Neural cell (in vitro differentiated cells): ENCODE results near the gene ANGPT4. TPM values are rescaled to one million over a fixed set of nuclear protein-coding genes. Genes with fewer than 3 reads are reported as not detected.
A peak's percentile ranks its signal among the peaks of the same experiment; 100 is the strongest.

Source experiments
- H2AFZ ChIP-seq: fragments of 200-600, 300-800 bp; sonication (generic), shearing (Covaris generic); 2 replicates; pipeline ENCODE4 v1.6.0; 2014; ENCODE audit warnings: low read depth, mild to moderate bottlenecking, antibody characterized with exemption, low read length, moderate library complexity
- H3F3A ChIP-seq: fragments of 200-600 bp; shearing (Covaris generic); 2 replicates; pipeline ENCODE4 v1.6.1; 2016; ENCODE audit warnings: mild to moderate bottlenecking, moderate library complexity, mixed read lengths, antibody characterized with exemption, low read length; ENCODE audit not compliant: insufficient read depth, poor library complexity, severe bottlenecking
- H3K27ac ChIP-seq: fragments of 200-600, 300-800 bp; sonication (generic), shearing (Covaris generic); 2 replicates; pipeline ENCODE4 v1.5.1; 2014; ENCODE audit warnings: mild to moderate bottlenecking, low read length, moderate library complexity
- H3K27me3 ChIP-seq: fragments of 300-800, 200-600 bp; sonication (generic), shearing (Covaris generic); 2 replicates; pipeline ENCODE4 v1.6.0; 2014; ENCODE audit warnings: mild to moderate bottlenecking, low read depth, low read length, moderate library complexity; ENCODE audit not compliant: insufficient read depth
- H3K36me3 ChIP-seq: fragments of 300-800, 200-600 bp; sonication (generic), shearing (Covaris generic); 2 replicates; pipeline ENCODE4 v1.5.1; 2014; ENCODE audit warnings: mild to moderate bottlenecking, antibody characterized with exemption, low read length, moderate library complexity; ENCODE audit not compliant: insufficient read depth
- H3K4me2 ChIP-seq: fragments of 300-800, 200-600 bp; sonication (generic), shearing (Covaris generic); 2 replicates; pipeline ENCODE4 v1.6.0; 2014; ENCODE audit warnings: mild to moderate bottlenecking, low read length
- H3K4me3 ChIP-seq: fragments of 300-800, 200-600 bp; sonication (generic), shearing (Covaris generic); 2 replicates; pipeline ENCODE4 v1.5.1; 2014; ENCODE audit warnings: mild to moderate bottlenecking, low read length, moderate library complexity
- H3K79me2 ChIP-seq: fragments of 200-600 bp; shearing (Covaris generic); replicated peaks from 2 replicates; pipeline ENCODE4 v1.6.0; 2014; ENCODE audit warnings: mild to moderate bottlenecking, low read length, moderate library complexity; ENCODE audit not compliant: insufficient read depth
- H3K9ac ChIP-seq: fragments of 300-800, 200-600 bp; sonication (generic), shearing (Covaris generic); 2 replicates; pipeline ENCODE4 v1.6.1; 2016; ENCODE audit warnings: mild to moderate bottlenecking, low read length, mixed read lengths
- H3K9me2 ChIP-seq: fragments of 200-600 bp; shearing (Covaris generic); 2 replicates; pipeline ENCODE4 v1.6.1; 2016; ENCODE audit warnings: mild to moderate bottlenecking, low read length, mixed read lengths; ENCODE audit not compliant: insufficient read depth
- H3K9me3 ChIP-seq: fragments of 200-600, 300-800 bp; sonication (generic), shearing (Covaris generic); 2 replicates; pipeline ENCODE4 v1.6.1; 2016; ENCODE audit warnings: mild to moderate bottlenecking, mixed run types, low read length, moderate library complexity, mixed read lengths
- H4K20me1 ChIP-seq: fragments of 200-600 bp; shearing (Covaris generic); 2 replicates; pipeline ENCODE4 v1.6.1; 2016; ENCODE audit warnings: mild to moderate bottlenecking, mixed run types; ENCODE audit not compliant: insufficient read depth
- EP300 ChIP-seq: fragments of 450-650 bp; conservative IDR thresholded peaks from 2 replicates; pipeline ENCODE4 v1.6.1; 2014; ENCODE audit warnings: antibody characterized with exemption, mild to moderate bottlenecking, moderate library complexity; ENCODE audit not compliant: poor library complexity, severe bottlenecking
- EZH2 ChIP-seq: fragments of 200-600, 300-800 bp; shearing (Covaris generic), sonication (generic); IDR thresholded peaks from 2 replicates; pipeline ENCODE4 v1.6.1; 2014; ENCODE audit warnings: antibody characterized with exemption, low read length, borderline replicate concordance, mild to moderate bottlenecking; ENCODE audit not compliant: insufficient read depth, poor library complexity, severe bottlenecking
- MXI1 ChIP-seq: fragments of 450-650 bp; conservative IDR thresholded peaks from 2 replicates; pipeline ENCODE4 v1.6.1; 2014; ENCODE audit warnings: antibody characterized with exemption, mild to moderate bottlenecking; ENCODE audit not compliant: poor library complexity, severe bottlenecking
- POLR2AphosphoS5 ChIP-seq: IDR thresholded peaks from 2 replicates; pipeline ENCODE4 v1.6.1; 2012
- RAD21 ChIP-seq: fragments of 450-650 bp; conservative IDR thresholded peaks from 2 replicates; pipeline ENCODE4 v1.6.1; 2014; ENCODE audit warnings: antibody characterized with exemption, mild to moderate bottlenecking, moderate library complexity
- SMC3 ChIP-seq: fragments of 450-650 bp; conservative IDR thresholded peaks from 2 replicates; pipeline ENCODE4 v1.6.1; 2014; ENCODE audit warnings: antibody characterized with exemption, mild to moderate bottlenecking, moderate library complexity; ENCODE audit not compliant: poor library complexity
- TAF1 ChIP-seq: IDR thresholded peaks from 2 replicates; pipeline ENCODE4 v1.6.1; 2012; ENCODE audit warnings: low read depth
- polyA plus RNA-seq: library from polyadenylated mRNA; depleted of rRNA; stranded (reverse); fragments of >200 nt; gene quantifications from 2 replicates; pipeline ENCODE4 v1.2.3, GENCODE V29; 2014
- TF ChIP-seq, protein P1 (sequence below): fragments of 450-650 bp; IDR thresholded peaks from 2 replicates; pipeline ENCODE4 v1.5.1; 2014; ENCODE audit warnings: antibody characterized with exemption, mild to moderate bottlenecking, moderate library complexity; ENCODE audit not compliant: poor library complexity, severe bottlenecking
- TF ChIP-seq, protein P2 (sequence below): IDR thresholded peaks from 2 replicates; pipeline ENCODE4 v1.6.1; 2012; ENCODE audit warnings: borderline replicate concordance

ANGPT4 gene
- polyA plus RNA-seq, 1 donor from 2014 or later = not detected

DNA sequence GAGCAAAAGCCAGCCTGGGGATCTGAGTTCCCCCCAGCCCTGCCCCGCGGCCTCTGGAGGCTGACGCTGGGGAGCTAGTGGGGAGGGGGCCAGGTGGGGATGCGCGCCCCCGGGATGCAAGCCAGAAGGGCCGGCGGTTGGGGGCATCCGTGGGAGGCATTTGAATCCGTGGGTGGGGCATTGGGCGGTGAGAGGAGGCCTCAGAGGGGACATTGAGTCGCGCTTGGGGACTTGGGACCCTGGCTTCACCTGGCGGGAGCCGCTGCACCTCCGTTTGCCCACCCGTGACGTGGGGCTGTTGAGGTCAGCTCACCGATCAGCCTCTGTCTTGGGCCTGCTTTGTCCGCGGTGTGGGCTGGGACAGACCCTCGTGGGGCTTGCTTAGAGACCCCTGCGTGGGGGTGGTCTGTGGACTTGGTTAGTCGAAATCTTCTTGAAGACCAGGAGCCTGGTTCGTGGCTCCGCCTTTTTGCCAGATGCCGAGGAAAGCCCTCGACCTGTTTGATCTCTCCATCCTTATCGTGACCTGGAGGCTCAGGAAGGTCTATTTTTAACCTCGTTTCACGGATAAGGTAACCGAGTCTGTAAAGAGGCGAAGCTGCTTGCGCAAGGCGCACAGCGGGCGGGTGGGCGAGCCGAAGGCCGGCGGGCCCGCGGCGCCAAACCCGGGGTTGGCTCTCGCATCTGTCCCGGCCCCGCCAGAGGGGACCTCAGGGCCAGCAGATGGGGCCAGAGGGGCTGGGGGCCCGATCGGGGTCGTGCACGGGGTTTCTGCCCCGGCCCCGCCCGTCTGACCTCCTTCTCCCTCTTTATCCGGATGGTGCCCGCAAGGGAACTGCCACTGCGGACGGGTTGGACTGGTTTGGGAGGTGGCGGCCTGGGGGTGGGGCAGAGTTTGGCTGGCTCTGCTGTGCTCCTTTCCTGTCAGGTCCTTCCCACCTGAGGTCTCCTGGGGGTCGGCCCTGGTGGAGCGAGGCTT is 74.3 kb downstream of the ANGPT4 start:
- Histone ChIP-seq H3K4me3 (peak overlapping the region; percentile 24), H3K4me2 (no peak overlapping the region), H4K20me1 (no peaks in the 10 kb centered on the region), H2AFZ (no peak overlapping the region), H3K36me3 (no peaks in the 10 kb centered on the region), H3K9me3 (no peaks in the 10 kb centered on the region), H3K79me2 (peaks cover 7% of the 10 kb centered on the region), H3K27ac (no peak overlapping the region), H3K27me3 (peaks cover 37% of the 10 kb centered on the region), H3K9ac (no peak overlapping the region), H3F3A (no peaks in the 10 kb centered on the region), H3K9me2 (no peaks in the 10 kb centered on the region)
- TF ChIP-seq EZH2 (peak; percentile 91), MXI1 (no peak)

DNA sequence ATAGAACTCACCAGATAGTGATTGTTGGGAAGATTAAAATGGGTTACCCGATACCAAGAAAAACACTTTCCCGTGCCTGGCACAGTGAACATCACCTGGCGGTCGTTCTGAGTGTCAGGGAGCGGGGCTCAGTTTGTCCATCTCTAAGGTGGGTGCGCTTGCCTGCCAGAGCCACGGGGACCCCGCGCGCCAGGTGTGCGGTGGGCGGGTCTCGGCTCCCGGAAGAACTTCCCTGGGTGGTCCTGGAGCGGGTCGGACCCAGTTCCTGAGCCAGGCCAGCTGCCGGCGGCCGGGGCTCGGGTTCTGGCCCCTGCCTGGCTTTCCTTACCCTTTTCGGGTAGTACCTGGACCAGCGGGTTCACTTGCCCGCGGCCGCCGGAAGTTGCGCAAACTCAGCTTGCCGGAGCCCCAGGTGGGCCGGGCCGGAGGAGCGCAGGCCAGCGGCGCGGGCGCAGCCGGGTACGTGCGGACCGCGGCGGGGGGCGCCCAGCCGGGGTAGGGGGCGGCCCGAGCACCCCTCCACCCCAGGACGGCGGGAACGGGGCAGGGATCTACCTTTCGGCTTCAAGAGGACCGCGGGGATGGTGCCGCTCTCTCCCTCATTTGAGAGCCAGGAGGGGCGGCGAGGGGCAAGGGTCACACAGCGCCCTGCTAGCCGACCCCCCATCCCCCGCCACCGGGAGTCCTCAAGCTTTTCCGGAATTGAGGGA is 75.1 kb downstream of the ANGPT4 start:
- peaks cover 7% of the 10 kb centered on the region for H3K79me2 ChIP-seq

More for the DNA sequence above, 75.1 kb downstream of the ANGPT4 start:
- no peaks in the 10 kb centered on the region for H3K36me3 ChIP-seq
- no peaks in the 10 kb centered on the region for H3K9me2 ChIP-seq
- H3K9me3 ChIP-seq = no peaks in the 10 kb centered on the region
- TF ChIP-seq RAD21 (no peak), EZH2 (no peak), SMC3 (no peak), POLR2AphosphoS5 (no peak), TAF1 (no peak), MXI1 (no peak), EP300 (no peak)
- TF ChIP-seq, protein P1, sequence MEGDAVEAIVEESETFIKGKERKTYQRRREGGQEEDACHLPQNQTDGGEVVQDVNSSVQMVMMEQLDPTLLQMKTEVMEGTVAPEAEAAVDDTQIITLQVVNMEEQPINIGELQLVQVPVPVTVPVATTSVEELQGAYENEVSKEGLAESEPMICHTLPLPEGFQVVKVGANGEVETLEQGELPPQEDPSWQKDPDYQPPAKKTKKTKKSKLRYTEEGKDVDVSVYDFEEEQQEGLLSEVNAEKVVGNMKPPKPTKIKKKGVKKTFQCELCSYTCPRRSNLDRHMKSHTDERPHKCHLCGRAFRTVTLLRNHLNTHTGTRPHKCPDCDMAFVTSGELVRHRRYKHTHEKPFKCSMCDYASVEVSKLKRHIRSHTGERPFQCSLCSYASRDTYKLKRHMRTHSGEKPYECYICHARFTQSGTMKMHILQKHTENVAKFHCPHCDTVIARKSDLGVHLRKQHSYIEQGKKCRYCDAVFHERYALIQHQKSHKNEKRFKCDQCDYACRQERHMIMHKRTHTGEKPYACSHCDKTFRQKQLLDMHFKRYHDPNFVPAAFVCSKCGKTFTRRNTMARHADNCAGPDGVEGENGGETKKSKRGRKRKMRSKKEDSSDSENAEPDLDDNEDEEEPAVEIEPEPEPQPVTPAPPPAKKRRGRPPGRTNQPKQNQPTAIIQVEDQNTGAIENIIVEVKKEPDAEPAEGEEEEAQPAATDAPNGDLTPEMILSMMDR = no peak
- TF ChIP-seq, protein P2, sequence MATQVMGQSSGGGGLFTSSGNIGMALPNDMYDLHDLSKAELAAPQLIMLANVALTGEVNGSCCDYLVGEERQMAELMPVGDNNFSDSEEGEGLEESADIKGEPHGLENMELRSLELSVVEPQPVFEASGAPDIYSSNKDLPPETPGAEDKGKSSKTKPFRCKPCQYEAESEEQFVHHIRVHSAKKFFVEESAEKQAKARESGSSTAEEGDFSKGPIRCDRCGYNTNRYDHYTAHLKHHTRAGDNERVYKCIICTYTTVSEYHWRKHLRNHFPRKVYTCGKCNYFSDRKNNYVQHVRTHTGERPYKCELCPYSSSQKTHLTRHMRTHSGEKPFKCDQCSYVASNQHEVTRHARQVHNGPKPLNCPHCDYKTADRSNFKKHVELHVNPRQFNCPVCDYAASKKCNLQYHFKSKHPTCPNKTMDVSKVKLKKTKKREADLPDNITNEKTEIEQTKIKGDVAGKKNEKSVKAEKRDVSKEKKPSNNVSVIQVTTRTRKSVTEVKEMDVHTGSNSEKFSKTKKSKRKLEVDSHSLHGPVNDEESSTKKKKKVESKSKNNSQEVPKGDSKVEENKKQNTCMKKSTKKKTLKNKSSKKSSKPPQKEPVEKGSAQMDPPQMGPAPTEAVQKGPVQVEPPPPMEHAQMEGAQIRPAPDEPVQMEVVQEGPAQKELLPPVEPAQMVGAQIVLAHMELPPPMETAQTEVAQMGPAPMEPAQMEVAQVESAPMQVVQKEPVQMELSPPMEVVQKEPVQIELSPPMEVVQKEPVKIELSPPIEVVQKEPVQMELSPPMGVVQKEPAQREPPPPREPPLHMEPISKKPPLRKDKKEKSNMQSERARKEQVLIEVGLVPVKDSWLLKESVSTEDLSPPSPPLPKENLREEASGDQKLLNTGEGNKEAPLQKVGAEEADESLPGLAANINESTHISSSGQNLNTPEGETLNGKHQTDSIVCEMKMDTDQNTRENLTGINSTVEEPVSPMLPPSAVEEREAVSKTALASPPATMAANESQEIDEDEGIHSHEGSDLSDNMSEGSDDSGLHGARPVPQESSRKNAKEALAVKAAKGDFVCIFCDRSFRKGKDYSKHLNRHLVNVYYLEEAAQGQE = no peak
- H3F3A ChIP-seq = no peaks in the 10 kb centered on the region
- H3K4me2 ChIP-seq = no peak overlapping the region
- peaks cover 37% of the 10 kb centered on the region for H3K27me3 ChIP-seq
- H3K9ac ChIP-seq = no peak overlapping the region
- no peaks in the 10 kb centered on the region for H4K20me1 ChIP-seq
- H3K4me3 ChIP-seq = peak overlapping the region; percentile 24
- no peak overlapping the region for H2AFZ ChIP-seq
- no peak overlapping the region for H3K27ac ChIP-seq
